Right renal pelvis (tissue), 4 donors: Measurements from ENCODE around the gene CYP17A1. TPM values are rescaled to one million over a fixed set of nuclear protein-coding genes. Genes with fewer than 3 reads are reported as not detected.

Experiments
- DNase-seq, 4 donors: peaks; one replicate each; pipeline ENCODE4 v3.0.0-alpha.2; 2013; ENCODE audit warnings: low read depth in 4 of 4, low spot score in 3 of 4, missing footprints in 1 of 4
- polyA plus RNA-seq, 4 donors: library from polyadenylated mRNA; unstranded; fragments of 120-200 nt; gene quantifications; one replicate each; pipeline ENCODE4 v1.2.1, GENCODE V29; 2013; ENCODE audit not compliant: insufficient read length in 4 of 4

Gene CYP17A1
- polyA plus RNA-seq, 4 donors: 0.60 to 1.0 (median 0.80) TPM

DNA sequence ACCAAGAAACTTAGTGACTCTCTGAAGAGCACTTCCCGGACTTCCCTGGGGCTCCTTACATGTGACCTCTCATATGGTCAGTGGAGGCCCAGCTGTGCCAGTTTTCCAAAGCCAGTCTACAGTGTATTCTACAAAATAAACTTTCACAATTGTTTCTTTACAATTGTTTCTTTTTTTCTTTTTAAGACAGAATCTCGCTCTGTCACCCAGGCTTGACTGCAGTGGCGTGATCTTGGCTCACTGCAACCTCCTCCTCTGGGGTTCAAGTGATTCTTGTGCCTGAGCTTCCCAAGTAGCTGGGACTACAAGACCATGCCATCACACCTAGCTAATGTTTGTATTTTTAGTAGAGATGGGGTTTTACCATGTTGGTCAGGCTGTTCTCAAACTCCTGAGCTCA, 25.9 kb downstream of the CYP17A1 start:
- DNase-seq: no peak

- DNase-seq: no peak
Observed at GRCh38 chr10:102808380-102808779, 28.8 kb downstream of the CYP17A1 start.

GRCh38 chr10:102804382-102805055, 32.7 kb downstream of the CYP17A1 start:
- DNase-seq: no peak

GRCh38 chr10:102802920-102803534, 34.2 kb downstream of the CYP17A1 start:
- no peak for DNase-seq

DNA sequence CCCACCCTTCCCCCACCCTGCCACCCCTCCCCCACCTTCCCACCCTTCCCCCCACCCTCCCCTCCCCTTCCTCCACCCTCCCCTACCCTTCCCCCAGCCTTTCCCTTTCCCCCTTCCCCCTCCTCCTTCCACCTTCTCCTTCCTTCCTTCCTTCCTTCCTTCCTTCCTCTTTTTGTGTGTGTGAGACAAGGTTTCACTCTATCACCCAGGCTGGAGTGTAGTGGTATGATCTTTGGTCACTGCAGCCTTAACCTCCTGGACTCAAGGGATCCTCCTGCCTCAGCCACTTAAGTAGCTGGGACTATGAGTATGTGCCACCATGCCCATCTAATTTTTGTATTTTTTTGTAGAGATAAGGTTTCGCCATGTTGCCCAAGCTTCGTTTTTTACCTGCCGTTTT, 35.2 kb downstream of the CYP17A1 start:
- no peak for DNase-seq

DNA sequence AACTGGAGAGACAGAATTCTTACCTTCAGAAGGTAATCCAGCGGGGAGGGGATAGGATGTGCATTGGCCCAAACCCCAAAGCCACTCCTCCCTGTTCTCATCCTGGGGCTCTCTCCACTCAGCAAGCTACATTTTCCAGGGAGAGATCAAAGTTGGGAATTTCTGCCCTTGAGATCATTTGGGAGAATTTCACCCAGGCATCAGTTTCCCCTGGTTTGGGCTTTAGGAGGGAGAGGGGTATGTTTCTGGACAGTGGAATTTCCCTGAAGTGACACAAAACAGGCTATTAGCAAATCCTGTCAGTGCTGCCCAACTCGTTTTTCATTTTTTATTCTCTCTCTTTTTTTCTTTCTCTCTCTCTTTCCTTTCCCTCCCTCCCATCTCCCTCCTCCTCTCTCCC, 35.7 kb downstream of the CYP17A1 start:
- DNase-seq: no peak

DNA sequence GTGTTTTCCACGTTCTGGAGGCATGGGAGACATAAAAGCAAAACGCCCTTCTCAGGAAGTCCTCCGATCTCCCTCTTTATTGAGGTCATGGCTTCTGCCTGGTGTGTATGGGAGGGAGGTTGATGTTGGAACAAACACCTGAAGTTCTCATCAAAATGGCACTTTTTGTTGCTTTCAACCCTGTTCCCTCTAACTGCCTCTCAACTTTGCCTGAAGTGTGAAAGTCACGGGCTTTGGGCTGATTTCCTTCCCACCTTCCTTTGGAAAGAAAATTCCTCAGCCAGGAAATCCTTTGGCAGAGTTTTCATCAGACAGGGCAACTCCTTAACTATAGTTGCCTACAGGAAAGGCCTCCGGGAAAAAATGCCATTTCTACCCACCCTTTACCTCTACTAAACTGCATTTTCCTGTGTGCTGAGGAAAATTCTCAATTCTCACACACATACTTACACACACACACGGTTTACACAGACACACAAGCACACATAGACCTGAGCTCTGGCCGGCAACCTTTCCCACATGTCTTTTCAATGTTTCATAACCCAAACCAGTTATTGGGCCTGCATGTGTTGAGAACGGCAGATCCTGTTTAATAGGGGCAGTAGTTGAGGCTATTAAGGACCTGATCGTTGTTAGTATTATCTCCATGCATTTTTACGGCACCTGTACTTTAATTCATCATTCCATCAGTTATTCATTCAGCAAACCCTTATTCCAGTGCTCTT, 36.4 kb downstream of the CYP17A1 start:
- no peak for DNase-seq

DNA sequence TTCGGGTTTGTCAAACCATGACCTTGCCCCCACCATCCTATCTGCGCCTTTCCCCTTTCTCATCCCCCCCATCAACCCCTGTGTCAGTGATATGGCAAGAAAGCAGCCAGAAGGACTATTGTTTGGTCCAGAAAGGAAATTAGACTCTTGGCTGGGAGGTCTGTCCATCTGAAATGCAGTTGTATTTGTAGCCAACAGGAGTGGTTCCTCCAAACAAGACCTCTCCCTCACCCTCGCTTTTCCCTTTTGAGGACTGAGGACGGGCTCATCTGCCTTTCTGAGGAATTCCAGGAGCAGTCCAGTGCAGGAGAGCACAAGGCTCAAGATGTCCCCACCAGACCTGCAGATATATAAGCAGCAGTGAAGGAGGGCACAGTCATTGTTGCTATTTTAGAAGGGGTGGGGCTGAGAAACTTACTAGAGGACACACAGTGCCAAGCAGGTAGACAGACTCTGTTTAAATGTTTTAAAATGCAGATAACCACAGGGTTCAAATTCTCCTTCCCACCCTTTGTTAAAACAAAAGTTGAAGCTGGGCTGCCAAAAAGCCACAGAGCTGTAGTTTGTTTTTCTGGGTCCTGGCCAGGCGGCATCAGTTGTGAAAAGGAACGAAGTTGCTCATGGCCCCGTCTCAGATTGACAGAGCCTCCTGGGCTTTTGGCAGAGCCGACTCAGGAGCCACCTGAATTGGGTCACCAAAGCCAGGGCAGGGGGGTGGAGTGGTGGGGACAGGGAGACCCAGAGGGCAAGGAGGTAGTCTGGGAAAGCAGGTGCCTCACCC, 37.3 kb downstream of the CYP17A1 start:
- no peak for DNase-seq

GRCh38 chr10:102796407-102797176, 40.6 kb downstream of the CYP17A1 start:
- no peak for DNase-seq

DNA sequence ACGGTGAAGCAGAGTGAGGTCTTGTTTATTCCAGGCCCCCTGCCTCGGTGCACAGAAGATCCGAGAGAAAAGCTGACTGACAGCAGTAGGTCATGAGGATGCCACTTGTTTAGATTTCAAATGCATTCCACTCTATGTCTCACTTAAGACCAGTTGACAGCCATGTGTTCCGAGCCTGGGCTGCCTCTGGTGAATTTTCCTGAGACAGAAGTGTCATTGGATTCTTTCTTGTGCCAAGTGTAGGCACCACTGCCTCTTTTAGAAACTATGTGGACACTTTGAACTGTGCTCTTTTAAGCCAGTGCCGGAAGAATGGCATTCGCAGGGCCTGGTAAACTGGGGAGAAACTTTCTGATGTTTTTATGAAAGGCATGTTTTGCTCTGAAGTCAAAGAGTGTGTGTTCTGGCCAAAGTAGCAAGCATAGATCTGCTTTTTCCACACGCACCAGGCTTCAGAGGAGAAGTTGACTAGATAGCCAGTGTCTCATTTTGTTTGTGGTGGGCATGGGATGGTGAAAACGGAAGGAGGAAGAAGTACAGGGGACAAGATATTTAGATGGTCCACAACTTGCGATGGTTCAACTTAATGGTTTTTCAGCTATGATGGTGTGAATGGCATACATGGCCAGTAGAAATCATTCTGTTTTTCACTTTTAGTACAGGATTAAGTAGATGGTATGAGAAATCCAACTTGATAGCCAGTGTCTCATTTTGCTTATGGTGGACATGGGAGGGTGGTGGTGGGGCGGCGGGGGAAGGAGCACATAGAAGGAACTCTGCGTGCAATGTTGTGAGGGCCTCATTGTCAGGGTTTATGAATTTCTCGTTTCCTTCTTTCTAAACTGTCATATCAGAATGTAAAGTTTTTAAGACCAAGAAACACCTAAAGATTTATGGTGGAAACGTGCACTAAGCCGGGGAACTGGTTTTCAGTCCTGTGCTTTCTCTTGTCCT, 41.5 kb downstream of the CYP17A1 start:
- no peak for DNase-seq

DNA sequence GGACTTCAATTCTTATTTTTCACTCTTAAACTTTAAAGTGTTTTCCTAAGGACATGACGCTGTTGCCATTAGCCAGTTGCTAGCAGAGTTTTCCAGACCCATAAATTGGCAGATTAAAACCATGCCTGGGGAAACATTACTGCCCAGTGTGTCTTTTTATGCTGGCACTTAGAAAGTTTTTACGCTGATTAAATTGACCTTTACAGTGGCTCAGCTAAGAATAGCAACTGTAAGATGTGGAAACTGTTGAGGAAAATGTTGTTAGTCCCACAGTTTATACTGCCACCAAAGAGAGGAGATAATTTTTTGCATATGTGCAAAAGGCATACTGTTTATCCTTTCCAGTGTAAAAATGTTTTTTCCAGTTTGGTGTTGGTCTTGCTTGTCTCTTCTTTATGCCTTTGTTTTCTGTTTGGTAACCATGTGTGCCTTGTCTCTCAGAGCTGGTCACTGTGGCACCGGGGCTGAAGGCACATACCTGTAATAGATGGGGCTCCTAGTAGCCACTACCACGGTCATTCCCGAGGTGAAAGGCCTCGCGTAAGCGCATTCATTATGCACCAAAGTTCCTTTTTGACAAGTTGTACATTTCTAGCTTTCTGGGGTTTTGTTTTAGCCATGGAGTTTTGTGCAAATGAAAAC, 45.3 kb downstream of the CYP17A1 start:
- DNase-seq: no peak

- DNase-seq: no peak
Observed at GRCh38 chr10:102785818-102786217, 51.4 kb downstream of the CYP17A1 start.

DNA sequence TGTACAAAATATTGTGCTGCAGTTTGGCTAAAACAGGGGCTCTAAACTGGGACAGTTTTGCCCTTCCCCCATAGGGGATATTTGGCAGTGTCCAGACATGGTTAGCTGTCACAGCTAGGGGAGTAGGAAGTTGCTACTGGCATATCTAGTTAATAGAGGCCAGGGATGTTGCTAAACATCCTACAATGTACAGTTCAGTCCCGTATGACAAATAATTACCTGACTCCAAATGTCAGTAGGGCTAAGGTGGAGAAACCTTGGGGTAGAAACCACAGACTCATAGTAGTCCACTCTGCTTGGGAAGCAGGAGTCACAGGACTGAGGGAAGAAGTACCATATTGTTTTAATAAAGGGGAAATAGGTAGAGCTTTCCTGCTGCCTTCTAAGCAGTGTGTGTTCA, 53.6 kb downstream of the CYP17A1 start:
- no peak for DNase-seq

GRCh38 chr10:102782673-102783551, 54.3 kb downstream of the CYP17A1 start:
- no peak for DNase-seq

DNA sequence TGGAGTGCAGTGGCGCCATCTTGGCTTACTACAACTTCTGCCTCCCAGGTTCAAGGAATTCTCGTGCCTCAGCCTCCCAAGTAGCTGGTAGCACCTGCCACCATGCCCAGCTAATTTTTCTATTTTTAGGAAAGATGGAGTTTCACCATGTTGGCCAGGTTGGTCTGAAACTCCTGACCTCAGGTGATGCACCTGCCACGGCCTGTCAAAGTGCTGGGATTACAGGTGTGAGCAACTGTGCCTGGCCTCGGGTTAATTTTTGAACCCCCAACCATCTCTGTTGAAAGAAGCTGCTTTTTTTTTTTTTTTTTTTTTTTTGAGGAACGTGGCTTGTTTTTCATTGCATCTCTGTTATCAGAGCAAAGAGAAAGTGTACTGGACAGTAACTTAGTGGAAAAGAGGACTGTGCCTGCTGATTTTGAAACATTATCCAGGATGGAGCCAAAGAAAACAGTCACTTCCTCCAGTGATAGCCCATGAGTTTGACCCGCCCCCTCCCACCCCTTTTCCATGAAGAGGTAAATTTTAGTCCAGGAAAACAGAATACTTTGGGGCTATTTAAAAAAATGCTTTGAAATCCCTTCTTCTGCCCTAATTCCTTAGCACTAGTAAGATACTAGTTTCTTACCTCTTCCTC, 55.2 kb downstream of the CYP17A1 start:
- DNase-seq: no peak

DNA sequence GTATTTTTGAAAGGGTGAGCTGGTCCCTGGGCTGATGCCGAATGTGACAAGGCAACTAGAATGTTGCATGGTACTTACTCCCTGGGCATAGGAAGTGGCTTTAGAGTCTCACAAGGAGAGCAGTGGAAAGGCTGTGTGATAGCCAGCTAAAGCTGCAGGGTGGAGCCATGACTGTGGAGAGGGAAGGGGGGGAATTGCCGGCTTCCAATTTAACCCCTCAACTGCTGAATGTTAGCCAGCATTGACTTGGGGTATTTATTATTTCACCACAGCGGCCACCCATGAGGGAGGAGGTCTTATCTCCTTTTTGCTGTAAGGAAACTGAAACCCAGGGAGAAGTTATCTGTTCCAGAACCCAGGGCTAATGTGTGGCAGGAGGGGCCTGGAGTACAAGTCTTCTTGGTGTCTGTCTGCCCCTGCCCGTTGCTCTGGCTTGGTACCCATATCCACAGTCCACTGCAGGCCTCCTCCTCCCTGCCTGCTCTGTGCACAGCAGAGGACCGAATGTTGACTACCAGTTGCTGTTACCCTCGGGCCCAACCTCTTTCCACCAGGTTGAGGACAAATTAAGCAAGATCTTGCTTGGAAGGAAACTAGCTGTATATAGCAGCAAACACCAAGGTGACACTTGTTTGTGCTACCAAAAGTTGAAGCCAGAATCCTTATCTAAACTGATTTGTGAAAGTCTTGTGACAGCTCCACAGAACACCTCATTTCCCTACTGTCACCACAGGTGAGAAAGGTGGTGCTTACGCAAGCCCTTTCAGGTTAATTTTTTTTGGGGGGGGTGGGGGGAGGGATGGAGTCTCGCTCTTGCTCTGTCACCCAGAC, 55.9 kb downstream of the CYP17A1 start:
- DNase-seq: no peak
